ENCODE data around the gene LBHD2.

Gene LBHD2

GRCh38 chr14:103070263-103070885 lies 13.6 kb upstream of the LBHD2 start:
- DNase-seq = no peak

DNA sequence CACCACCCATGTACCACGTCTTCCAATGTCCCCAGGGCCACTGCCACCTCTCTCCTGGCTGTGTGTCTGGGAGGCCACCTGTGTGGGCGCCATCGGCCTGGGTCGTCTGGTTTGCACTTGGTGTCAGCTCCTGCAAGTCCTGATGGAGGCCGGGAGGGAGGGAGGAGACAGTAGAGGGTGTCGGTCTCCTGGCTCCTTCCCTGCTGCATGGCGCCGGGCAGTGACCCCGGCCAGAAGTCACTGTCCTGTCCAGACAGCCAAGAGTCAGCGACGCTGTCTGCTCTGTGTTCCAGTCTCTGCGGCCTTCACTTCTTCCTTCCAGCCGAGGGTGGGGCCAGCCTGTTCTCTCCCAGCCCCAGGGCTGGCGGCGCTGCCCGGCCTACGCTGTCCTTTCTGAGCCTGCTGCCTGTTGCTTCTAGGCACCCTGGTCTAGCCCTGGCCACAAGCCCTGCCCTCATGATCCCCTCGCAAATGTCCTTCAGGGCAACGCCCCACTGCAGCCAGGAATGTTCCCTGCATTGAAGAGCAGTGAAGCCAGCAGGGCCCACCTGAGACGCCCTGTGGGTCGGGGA lies 13.0 kb upstream of the LBHD2 start:
- no peak for DNase-seq

DNA sequence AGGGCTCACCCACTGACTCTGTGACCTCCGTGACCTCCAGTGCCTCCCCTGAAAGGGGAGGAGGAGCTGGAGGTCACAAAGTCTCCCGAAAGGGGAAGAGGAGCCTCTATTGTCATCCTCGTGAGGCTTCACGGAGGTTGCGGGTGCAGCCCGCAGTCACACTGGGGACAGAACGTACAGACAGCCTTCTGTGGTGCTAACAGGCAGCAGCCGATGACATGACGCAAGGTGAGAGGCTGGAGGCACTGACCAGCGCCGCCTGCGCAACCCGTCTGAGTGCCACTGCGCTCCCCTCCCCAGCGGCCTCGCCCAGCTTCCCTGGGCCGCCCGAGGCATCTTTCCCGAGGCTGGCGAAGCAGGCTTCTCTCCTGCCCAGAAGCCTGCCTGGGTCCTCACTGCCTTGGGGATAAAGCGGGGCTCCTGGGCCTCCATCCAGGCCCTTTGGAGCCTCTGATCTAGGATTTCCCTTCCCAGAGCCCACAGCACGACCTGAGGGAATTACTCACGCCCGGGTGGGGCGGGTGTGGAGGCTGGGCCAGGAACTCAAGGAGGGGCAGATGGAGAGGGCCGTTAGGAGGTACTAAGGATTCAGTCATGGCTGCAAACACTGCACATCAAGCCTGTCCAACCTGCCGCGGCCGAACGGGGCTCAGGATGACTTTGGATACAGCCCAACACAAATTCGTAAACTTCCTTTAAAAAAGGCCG lies 12.3 kb upstream of the LBHD2 start:
- DNase-seq = no peak

- DNase-seq = no peak
Observed at GRCh38 chr14:103072595-103073366, 11.2 kb upstream of the LBHD2 start.

- no peak for DNase-seq
Observed at GRCh38 chr14:103073367-103073875, 10.6 kb upstream of the LBHD2 start.

DNA sequence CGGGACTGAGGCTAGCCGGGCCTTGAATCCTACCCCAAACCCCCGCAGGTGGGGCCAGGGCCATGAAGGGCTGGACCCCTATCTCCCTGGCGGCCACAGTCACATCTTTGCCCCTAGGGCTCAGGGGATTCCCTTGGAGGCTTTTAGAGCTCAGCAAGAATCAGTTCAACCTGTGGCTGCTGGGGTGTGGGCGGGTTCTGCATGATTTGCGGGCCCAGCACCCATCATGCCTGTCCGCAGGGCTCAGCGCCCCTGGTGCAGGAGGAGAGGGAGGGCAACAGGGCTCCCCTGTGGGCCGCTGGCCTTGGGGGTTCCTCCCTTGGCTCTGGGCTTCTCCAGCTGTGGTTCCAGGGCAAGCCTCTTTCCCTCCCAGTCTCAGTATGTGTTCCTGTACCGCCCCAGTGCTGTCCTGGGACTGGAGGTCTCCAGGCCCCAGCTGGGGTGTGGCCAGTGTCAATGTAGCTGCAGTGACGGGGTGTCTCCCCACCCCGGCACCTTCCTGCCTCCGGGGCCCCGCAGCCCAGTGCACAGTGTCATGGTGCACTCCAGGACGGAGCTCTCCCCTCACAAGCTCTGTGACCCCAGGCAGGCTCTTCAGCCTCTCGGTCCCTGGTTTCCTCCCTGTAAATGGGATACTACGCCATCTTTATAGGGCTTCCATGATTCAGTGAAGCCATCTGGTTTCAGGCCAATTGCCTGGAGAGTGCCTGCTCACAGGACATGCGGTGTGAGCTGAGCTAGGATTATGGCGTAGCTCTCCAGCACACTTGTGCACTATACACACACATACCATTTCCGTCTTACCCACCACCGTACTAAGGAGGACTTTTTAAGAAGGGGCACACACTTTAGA lies 9.9 kb upstream of the LBHD2 start:
- DNase-seq = no peak

DNA sequence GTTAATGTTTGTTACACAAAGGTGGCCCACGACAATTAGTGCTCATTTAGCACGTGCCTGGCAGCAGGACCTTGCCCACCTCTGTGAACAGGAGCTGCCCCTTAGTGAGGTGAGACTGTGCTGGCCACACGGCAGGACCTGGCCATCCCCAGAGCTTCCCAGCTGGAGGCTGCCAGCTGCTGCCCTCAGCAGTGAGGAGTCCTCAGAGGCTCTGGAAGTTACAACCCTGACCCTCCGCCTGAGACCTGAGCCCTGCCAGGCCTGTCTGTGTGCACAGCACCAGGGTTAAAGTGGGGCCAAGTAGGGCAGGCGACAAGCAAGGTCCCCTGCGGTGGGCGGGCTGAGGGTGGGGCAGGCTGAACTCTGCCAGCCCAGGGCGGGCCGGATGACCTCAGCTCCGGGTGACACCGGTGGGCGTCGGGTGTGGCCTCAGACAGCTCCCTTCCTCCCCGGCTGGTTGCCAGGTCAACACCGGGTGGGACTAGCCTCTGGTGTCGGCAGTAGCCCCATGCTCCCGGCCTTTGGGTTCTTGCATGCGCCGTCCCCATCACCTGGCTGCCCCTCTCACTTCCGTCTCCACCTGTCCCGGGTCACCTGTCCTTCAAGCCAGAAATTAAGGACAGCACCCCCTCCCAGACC lies 9.2 kb upstream of the LBHD2 start:
- DNase-seq = no peak

DNA sequence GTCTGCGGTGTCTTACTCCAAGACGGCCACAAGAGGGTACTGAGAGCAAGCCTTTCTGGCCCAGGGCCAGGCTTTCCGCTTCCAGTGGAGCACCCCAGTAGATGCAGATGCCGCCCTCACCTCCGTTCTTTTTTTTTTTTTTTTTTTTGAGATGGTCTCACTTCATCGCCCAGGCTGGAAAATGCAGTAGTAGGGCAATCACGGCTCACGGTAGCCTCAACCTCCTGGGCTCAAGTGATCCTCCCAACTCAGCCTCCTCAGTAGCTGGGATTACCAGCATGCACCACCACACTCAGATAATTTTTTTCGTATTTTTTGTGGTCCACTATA lies 5.6 kb upstream of the LBHD2 start:
- peak; percentile 72 for DNase-seq

DNA sequence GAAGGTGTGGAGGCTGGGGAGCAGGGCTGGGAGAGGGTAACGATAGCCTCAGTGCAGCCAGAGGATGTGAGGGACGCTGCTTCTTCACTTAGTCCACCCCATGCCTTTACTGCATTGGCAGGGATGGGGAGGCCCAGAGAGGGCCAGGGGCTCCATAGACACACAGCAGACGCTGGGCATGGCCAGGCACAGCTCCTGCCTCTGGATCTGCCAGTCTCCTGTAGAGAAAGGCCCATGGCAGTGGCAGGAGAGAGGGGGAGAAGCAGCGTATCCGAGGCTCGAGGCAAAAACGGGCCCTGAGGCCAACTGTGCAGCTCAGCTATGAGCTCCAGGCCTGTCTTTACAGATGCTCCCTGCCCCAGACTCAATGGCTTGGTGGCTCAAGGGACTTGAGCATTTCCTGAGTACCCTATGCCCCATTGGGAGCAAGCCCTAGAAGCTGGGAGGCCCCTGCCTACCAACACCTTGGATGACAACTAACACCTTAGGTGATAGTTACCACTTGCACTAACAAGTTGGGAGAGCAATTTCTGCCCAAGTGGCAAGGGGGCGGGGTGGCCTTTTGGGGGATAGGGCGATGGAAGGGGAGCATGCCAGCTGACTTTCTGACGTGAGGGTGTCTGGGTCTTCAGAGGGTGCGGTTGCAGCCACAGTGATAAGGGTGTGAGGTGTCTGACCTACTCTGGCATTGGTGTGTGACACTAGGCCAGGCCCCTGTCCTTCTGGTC lies 5.0 kb upstream of the LBHD2 start:
- DNase-seq = no peak

DNA sequence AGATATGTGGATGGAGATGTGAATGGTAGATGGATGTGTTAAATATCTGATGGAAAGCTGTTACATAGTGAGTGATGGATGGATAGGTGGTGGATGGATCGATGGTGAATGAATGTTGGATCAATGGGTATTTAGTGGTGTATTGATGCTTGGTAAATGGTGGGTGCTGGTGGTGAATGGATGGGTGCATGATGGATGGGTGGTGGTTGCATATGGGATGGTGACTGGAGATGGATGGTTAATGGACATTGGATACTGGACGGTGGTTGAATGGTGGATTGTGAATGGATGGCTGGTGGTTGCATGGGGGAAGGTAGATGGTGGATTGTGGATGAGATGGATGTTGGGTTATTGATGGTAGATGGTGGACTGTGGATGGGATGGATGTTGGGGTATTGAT lies 2.1 kb upstream of the LBHD2 start:
- DNase-seq = no peak

GRCh38 chr14:103085106-103086091 lies 1.4 kb downstream of the LBHD2 start:
- DNase-seq = no peak

- DNase-seq = no peak
Observed at GRCh38 chr14:103086771-103087342, 2.8 kb downstream of the LBHD2 start.

DNA sequence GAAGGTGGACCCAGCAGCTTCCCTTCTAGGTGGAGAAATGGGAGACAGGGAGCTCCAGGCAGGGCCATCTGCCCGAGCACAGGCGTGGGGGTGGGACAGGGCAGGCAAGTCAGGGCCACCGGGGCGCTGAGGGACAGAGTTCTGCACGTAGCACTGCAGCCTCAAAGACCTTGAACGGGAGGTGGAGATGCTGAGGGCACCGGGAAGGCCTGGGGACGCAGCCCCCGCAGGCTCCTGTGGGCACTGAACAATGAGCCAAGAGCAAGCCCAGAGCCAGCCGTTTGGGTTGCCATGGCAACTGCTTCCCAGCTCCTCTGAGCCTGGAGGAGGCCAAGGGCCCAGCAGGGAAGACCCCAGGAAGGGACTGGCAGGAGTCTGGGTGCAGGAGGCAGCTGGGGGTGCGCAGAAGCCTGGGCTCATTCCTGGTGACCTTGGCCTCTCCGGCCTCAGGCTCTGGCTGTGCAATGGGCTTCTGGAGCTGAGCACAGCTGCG lies 3.4 kb downstream of the LBHD2 start:
- no peak for DNase-seq

- DNase-seq = no peak
Observed at GRCh38 chr14:103088921-103089320, 4.9 kb downstream of the LBHD2 start.

- no peak for DNase-seq
Observed at GRCh38 chr14:103089386-103090335, 5.7 kb downstream of the LBHD2 start.

- DNase-seq = no peak
Observed at GRCh38 chr14:103090481-103091020, 6.5 kb downstream of the LBHD2 start.

DNA sequence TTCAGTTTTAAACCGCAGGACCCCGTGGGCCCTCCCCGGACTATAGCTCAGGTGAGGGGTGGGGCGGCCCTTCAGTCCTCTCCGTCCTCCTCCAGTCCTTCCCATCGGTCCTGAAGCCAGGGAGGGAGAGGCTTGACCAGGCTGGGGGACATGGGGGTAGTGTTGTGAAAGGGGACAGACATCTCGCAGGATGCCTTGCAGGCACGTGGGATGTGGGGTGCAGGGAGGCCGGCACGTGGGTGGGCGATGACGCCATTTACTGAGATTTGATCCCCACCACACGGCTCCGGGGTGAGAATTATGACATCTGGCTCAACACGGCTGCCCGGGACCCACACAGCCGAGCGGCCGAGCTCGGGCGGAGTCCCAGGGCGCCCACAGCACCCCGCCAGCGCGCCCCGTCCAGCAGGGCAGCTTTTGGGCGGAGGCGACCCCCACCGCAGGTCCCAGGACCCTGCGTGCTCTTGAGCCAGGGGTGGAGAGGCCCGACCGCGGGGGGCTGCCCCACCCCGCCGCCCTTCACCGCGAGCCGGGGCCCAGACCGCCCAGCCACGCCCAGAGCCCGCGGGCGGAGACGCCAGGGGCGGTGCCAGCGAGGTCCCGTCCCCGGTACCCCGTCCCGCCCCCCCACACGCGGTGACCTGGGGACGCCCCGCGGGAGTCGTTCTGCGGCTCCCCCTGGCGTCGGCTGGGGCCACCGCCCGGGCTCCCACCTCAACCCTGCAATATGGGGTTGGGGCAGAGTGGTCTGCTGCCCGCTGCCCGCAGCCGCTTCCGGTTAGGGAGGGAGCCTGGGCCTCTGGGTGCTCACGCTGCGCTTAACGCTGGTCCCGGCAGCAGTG lies 7.3 kb downstream of the LBHD2 start:
- no peak for DNase-seq

All from NCI-H2227 treated with DMSO at 0.1 percent for 48 hours (cell line).